Mesenchymal stem cell (in vitro differentiated cells and primary cell): ENCODE data around the gene CTAGE8.
"Not testable (repeated sequence)": the region's sequence is repeated elsewhere in the genome, so short reads cannot be mapped to it uniquely, and the experiment has no call there.

Experiments used
- DNase-seq: peaks from one replicate; pipeline ENCODE4 v3.0.0-alpha.2; 2013
- H2AFZ ChIP-seq: one replicate; pipeline ENCODE4 v1.6.1; 2013; ENCODE audit warnings: low read depth, mild to moderate bottlenecking, control low read depth, inconsistent platforms, low read length, moderate library complexity
- H2AK5ac ChIP-seq: 2 replicates; pipeline ENCODE4 v1.6.1; 2013; ENCODE audit warnings: low read length, moderate library complexity, mild to moderate bottlenecking, inconsistent platforms; ENCODE audit not compliant: severe bottlenecking
- H2BK120ac ChIP-seq: one replicate; pipeline ENCODE4 v1.6.1; 2013; ENCODE audit warnings: low read depth, mild to moderate bottlenecking, inconsistent platforms, low read length, moderate library complexity
- H2BK12ac ChIP-seq, 2 experiments: one replicate each; pipeline ENCODE4 v1.6.1; 2013; ENCODE audit warnings: inconsistent platforms in 2 of 2, low read length in 2 of 2, mild to moderate bottlenecking in 2 of 2, moderate library complexity in 2 of 2, control low read depth in 1 of 2
- H2BK15ac ChIP-seq: one replicate; pipeline ENCODE4 v1.6.1; 2013; ENCODE audit warnings: mild to moderate bottlenecking, low read depth, inconsistent platforms; ENCODE audit not compliant: poor library complexity, severe bottlenecking
- H2BK5ac ChIP-seq: 2 replicates; pipeline ENCODE4 v1.6.1; 2013; ENCODE audit warnings: low read depth, mild to moderate bottlenecking, low read length, control low read depth, inconsistent platforms; ENCODE audit not compliant: poor library complexity, severe bottlenecking
- H3K14ac ChIP-seq, 2 experiments: one replicate each; pipeline ENCODE4 v1.6.1; 2013; ENCODE audit warnings: inconsistent platforms in 2 of 2, low read length in 2 of 2, control low read depth in 1 of 2, mild to moderate bottlenecking in 1 of 2, moderate library complexity in 1 of 2
- H3K18ac ChIP-seq, 2 experiments: one replicate each; pipeline ENCODE4 v1.6.1; 2013; ENCODE audit warnings: inconsistent platforms in 2 of 2, low read length in 2 of 2, control low read depth in 1 of 2, low read depth in 1 of 2, mild to moderate bottlenecking in 1 of 2
- H3K23ac ChIP-seq, 2 experiments: one replicate each; pipeline ENCODE4 v1.6.1; 2013; ENCODE audit warnings: inconsistent platforms in 2 of 2, low read length in 2 of 2, mild to moderate bottlenecking in 2 of 2, moderate library complexity in 2 of 2, control low read depth in 1 of 2
- H3K27ac ChIP-seq: 2 replicates; pipeline ENCODE4 v1.5.1; 2013; ENCODE audit warnings: mild to moderate bottlenecking, moderate library complexity, low read length, control low read depth, inconsistent platforms; ENCODE audit not compliant: poor library complexity, severe bottlenecking
- H3K27me3 ChIP-seq, 2 experiments: 2 replicates each; pipeline versions ENCODE4 v1.6.1 to v1.7.0; 2013; ENCODE audit warnings: low read length in 2 of 2, mild to moderate bottlenecking in 2 of 2, moderate library complexity in 2 of 2, control low read depth in 1 of 2, inconsistent platforms in 1 of 2; ENCODE audit not compliant: control insufficient read depth in 1 of 2, insufficient read depth in 1 of 2
- H3K36me3 ChIP-seq, 2 experiments: 2 replicates each; pipeline versions ENCODE4 v1.6.1 to v1.7.0; 2013; ENCODE audit warnings: low read length in 2 of 2, control low read depth in 1 of 2, inconsistent platforms in 1 of 2, low read depth in 1 of 2, mild to moderate bottlenecking in 1 of 2; ENCODE audit not compliant: insufficient read depth in 2 of 2, control insufficient read depth in 1 of 2
- H3K4ac ChIP-seq, 2 experiments: one replicate each; pipeline ENCODE4 v1.6.1; 2013; ENCODE audit warnings: inconsistent platforms in 2 of 2, low read length in 2 of 2, mild to moderate bottlenecking in 2 of 2, moderate library complexity in 2 of 2, control low read depth in 1 of 2, low read depth in 1 of 2
- H3K4me1 ChIP-seq: 2 replicates; pipeline ENCODE4 v1.6.1; 2013; ENCODE audit warnings: low read depth, low read length, control low read depth; ENCODE audit not compliant: control insufficient read depth, insufficient read depth
- H3K4me2 ChIP-seq: 2 replicates; pipeline ENCODE4 v1.6.1; 2013; ENCODE audit warnings: low read length, mild to moderate bottlenecking, inconsistent platforms; ENCODE audit not compliant: poor library complexity, severe bottlenecking
- H3K4me3 ChIP-seq, 2 experiments: 2 replicates each; pipeline versions ENCODE4 v1.5.1 to v1.7.0; 2013; ENCODE audit warnings: low read length in 2 of 2, mild to moderate bottlenecking in 2 of 2, control low read depth in 1 of 2, low read depth in 1 of 2; ENCODE audit not compliant: insufficient read depth in 1 of 2
- H3K79me1 ChIP-seq: replicated peaks from 2 replicates; pipeline ENCODE4 v1.6.1; 2013; ENCODE audit warnings: mild to moderate bottlenecking, control low read depth, low read length, inconsistent platforms; ENCODE audit not compliant: poor library complexity, severe bottlenecking
- H3K9ac ChIP-seq: 2 replicates; pipeline ENCODE4 v1.7.0; 2013; ENCODE audit warnings: mild to moderate bottlenecking, low read length, moderate library complexity
- H3K9me3 ChIP-seq: 2 replicates; pipeline ENCODE4 v1.7.0; 2013; ENCODE audit warnings: mild to moderate bottlenecking, low read length; ENCODE audit not compliant: control insufficient read depth
- H4K8ac ChIP-seq: one replicate; pipeline ENCODE4 v1.6.1; 2013; ENCODE audit warnings: inconsistent platforms, mild to moderate bottlenecking, low read length, moderate library complexity
- H4K91ac ChIP-seq: one replicate; pipeline ENCODE4 v1.6.1; 2013; ENCODE audit warnings: mild to moderate bottlenecking, low read length, inconsistent platforms
- WGBS: methylation state at CpG from one replicate; pipeline ENCODE4 v1.1.7; 2013; ENCODE audit warnings: mixed read lengths; 5-methylcytosine and 5-hydroxymethylcytosine counted together

The CTAGE8 gene

DNA sequence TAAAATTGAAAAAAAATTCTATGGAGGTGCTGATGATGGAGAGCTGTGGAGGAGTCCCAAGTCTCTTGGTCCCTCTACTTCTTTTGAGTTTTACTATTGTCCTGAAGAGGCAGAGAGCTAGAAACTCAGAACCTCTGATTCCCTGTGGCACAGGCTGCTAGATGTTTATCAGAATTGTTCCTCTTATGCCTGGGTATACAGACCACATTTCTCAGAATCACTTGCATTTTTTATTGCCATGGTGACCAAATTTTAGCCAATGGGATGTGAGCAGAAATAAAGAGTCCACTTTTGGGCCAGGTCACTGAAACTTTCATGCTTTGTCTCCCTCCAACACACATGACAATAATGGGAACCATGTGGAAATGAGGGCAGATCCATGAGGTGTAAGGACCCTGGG lies 45.4 kb downstream of the CTAGE8 start:
- not testable (repeated sequence) for H3K9ac ChIP-seq, H4K8ac ChIP-seq, H4K91ac ChIP-seq, DNase-seq, H3K36me3 ChIP-seq, H3K23ac ChIP-seq, H3K4me3 ChIP-seq, H2AFZ ChIP-seq, H3K4me1 ChIP-seq, H2BK5ac ChIP-seq, H3K18ac ChIP-seq, H3K4me2 ChIP-seq, H3K9me3 ChIP-seq, H2BK12ac ChIP-seq, H2BK120ac ChIP-seq, H3K27ac ChIP-seq, H2AK5ac ChIP-seq, H3K79me1 ChIP-seq, H3K14ac ChIP-seq, H2BK15ac ChIP-seq, H3K27me3 ChIP-seq, H3K4ac ChIP-seq

DNA sequence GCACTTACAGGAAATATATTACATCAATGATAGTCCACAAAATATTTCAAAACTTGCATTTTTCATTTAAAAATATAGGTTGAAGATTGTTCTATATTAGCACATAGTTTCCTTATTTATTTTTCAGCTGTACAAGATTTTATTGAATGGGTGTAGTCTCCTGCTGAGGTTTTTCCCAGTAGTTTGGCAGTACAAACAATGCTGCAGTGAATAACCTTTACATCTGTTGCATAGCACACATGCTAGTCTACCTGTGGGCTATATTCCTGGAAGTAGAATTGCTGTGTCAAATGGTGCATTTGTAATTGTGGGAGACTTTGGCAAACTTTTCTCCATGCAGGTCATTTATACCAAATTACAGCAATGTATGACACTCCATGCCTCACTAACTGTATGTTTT lies 48.6 kb downstream of the CTAGE8 start:
- not testable (repeated sequence) for H3K4me3 ChIP-seq, H3K9ac ChIP-seq, H2BK12ac ChIP-seq, H3K23ac ChIP-seq, H3K18ac ChIP-seq, H4K91ac ChIP-seq, DNase-seq, H2BK15ac ChIP-seq, H2AFZ ChIP-seq, H3K36me3 ChIP-seq, H3K4me1 ChIP-seq, H2AK5ac ChIP-seq, H4K8ac ChIP-seq, H3K4me2 ChIP-seq, H2BK120ac ChIP-seq, H3K27ac ChIP-seq, H3K4ac ChIP-seq, H3K79me1 ChIP-seq, H3K27me3 ChIP-seq, H2BK5ac ChIP-seq, H3K14ac ChIP-seq, H3K9me3 ChIP-seq

DNA sequence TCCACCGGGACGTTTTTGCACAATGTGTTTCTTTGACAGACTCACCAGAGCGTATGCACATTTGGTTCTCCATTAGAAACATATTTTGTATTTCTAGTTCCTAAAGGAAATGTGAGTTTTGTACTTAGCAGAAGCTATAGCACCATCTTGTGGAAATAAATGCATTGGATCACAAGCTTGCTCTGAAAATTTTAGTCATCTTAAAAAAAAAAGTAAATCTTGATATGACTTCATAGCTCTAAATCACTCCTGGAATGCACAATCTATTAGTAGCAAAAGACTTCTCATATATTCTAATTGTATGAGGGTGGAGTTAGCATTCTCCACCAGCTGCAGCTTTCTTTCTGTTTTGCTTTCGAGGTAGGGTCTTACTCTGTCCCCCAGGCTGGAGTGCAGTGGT lies 49.9 kb downstream of the CTAGE8 start:
- not testable (repeated sequence) for H3K18ac ChIP-seq, H3K4me2 ChIP-seq, H2AFZ ChIP-seq, H3K79me1 ChIP-seq, H3K14ac ChIP-seq, H3K9me3 ChIP-seq, H2BK120ac ChIP-seq, H2AK5ac ChIP-seq, H2BK5ac ChIP-seq, H3K4me1 ChIP-seq, H2BK15ac ChIP-seq, H3K27ac ChIP-seq, DNase-seq, H4K8ac ChIP-seq, H3K4me3 ChIP-seq, H3K9ac ChIP-seq, H3K36me3 ChIP-seq, H3K4ac ChIP-seq, H3K27me3 ChIP-seq, H3K23ac ChIP-seq, H4K91ac ChIP-seq, H2BK12ac ChIP-seq
- WGBS: no CpG with 5 or more reads among the region's 4 CpGs

DNA sequence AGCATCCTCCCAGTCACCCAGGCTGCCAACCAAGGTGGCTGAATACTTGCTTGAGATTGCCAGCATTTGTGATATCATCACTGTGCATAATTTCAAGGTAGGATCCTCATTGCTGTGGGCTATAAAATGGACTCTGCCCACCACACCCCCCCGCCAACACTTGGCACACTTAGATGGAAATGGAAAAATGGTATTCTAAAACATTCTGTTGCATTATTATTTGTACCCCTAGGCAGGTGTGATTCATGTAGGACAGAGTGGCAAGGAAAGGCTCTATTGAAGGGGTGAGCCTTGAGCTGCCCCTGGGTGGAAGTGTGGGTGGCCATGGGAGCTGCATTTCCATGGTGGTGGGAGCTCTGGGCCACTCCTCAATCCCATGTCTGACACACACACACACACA lies 50.5 kb downstream of the CTAGE8 start:
- H3K18ac ChIP-seq: not testable (repeated sequence)

More for the DNA sequence above, 50.5 kb downstream of the CTAGE8 start:
- H3K4ac ChIP-seq, DNase-seq, H3K9me3 ChIP-seq, H3K14ac ChIP-seq, H3K23ac ChIP-seq, H2AK5ac ChIP-seq, H3K4me3 ChIP-seq, H2BK5ac ChIP-seq, H2BK120ac ChIP-seq, H3K79me1 ChIP-seq, H2AFZ ChIP-seq, H2BK12ac ChIP-seq, H4K8ac ChIP-seq, H3K27me3 ChIP-seq, H3K4me2 ChIP-seq, H3K27ac ChIP-seq, H2BK15ac ChIP-seq, H3K4me1 ChIP-seq, H3K36me3 ChIP-seq, H3K9ac ChIP-seq, H4K91ac ChIP-seq: not testable (repeated sequence)
- no CpG with 5 or more reads among the region's 1 CpG for WGBS
